Type B pancreatic cell (in vitro differentiated cells): ENCODE measurements around the gene CTNND2. TPM values are rescaled to one million over a fixed set of nuclear protein-coding genes. Genes with fewer than 3 reads are reported as not detected.

ENCODE experiments used
- DNase-seq: peaks from one replicate; pipeline ENCODE4 v3.0.0; 2021; ENCODE audit warnings: mixed read lengths; ENCODE audit not compliant: unreplicated experiment; ENCODE audit errors: extremely low spot score
- H3K27ac Mint-ChIP-seq: 2 replicates; pipeline ENCODE4 v1.8.0; 2021; ENCODE audit warnings: mild to moderate bottlenecking, mixed read lengths
- H3K27me3 Mint-ChIP-seq: 2 replicates; pipeline ENCODE4 v1.8.0; 2021; ENCODE audit warnings: mixed read lengths
- H3K36me3 Mint-ChIP-seq: 2 replicates; pipeline ENCODE4 v1.8.0; 2021; ENCODE audit warnings: mixed read lengths
- H3K4me1 Mint-ChIP-seq: one replicate; pipeline ENCODE4 v1.8.0; 2021; ENCODE audit warnings: mixed read lengths; ENCODE audit not compliant: unreplicated experiment
- H3K4me3 Mint-ChIP-seq: 2 replicates; pipeline ENCODE4 v1.8.0; 2021; ENCODE audit warnings: mild to moderate bottlenecking, mixed read lengths
- H3K9me3 Mint-ChIP-seq: 2 replicates; pipeline ENCODE4 v1.8.0; 2021; ENCODE audit warnings: mixed read lengths
- CTCF ChIP-seq: fragments of 200-600 bp; sonication (generic); conservative IDR thresholded peaks from 2 replicates; pipeline ENCODE4 v1.5.0; 2021; ENCODE audit warnings: antibody characterized with exemption, mild to moderate bottlenecking
- total RNA-seq: library from RNA; stranded (reverse); gene quantifications from 2 replicates; pipeline ENCODE4 v1.2.1, GENCODE V29; 2021; ENCODE audit warnings: low replicate concordance

CTNND2 gene
- total RNA-seq, 1 donor from 2014 or later = 49.5 TPM

- no peaks in the 10 kb centered on the region for H3K4me1 Mint-ChIP-seq
- H3K4me3 Mint-ChIP-seq = no peak overlapping the region
- TF ChIP-seq CTCF = no peak
- no peak for DNase-seq
- no peaks in the 10 kb centered on the region for H3K27me3 Mint-ChIP-seq
- H3K27ac Mint-ChIP-seq = no peak overlapping the region
- peaks cover 5% of the 10 kb centered on the region for H3K9me3 Mint-ChIP-seq
- peaks cover 9% of the 10 kb centered on the region for H3K36me3 Mint-ChIP-seq
Observed at GRCh38 chr5:11023945-11024344, 880.3 kb downstream of the CTNND2 start.

- Mint-ChIP-seq H3K4me1 (peaks cover 5% of the 10 kb centered on the region), H3K27ac (no peak overlapping the region), H3K36me3 (peaks cover 4% of the 10 kb centered on the region), H3K27me3 (no peaks in the 10 kb centered on the region), H3K4me3 (no peak overlapping the region), H3K9me3 (no peaks in the 10 kb centered on the region)
- TF ChIP-seq CTCF = no peak
- no peak for DNase-seq
Observed at GRCh38 chr5:11013793-11014192, 890.5 kb downstream of the CTNND2 start.

- peaks cover 4% of the 10 kb centered on the region for H3K36me3 Mint-ChIP-seq
- H3K27me3 Mint-ChIP-seq = no peaks in the 10 kb centered on the region
- no peak for TF ChIP-seq CTCF
- DNase-seq = no peak
- H3K4me3 Mint-ChIP-seq = no peak overlapping the region
- no peak overlapping the region for H3K27ac Mint-ChIP-seq
- peaks cover 5% of the 10 kb centered on the region for H3K4me1 Mint-ChIP-seq
- H3K9me3 Mint-ChIP-seq = no peaks in the 10 kb centered on the region
Observed at GRCh38 chr5:11012295-11012694, 892.0 kb downstream of the CTNND2 start.

GRCh38 chr5:11010429-11011210 is 893.6 kb downstream of the CTNND2 start:
- Mint-ChIP-seq H3K4me3 (no peak overlapping the region), H3K4me1 (peaks cover 5% of the 10 kb centered on the region), H3K27ac (no peak overlapping the region), H3K36me3 (peaks cover 8% of the 10 kb centered on the region), H3K27me3 (no peaks in the 10 kb centered on the region), H3K9me3 (no peaks in the 10 kb centered on the region)
- DNase-seq = no peak
- TF ChIP-seq CTCF = no peak

GRCh38 chr5:11009576-11009975 is 894.7 kb downstream of the CTNND2 start:
- Mint-ChIP-seq H3K36me3 (peaks cover 4% of the 10 kb centered on the region), H3K27ac (no peak overlapping the region), H3K4me1 (peaks cover 9% of the 10 kb centered on the region), H3K4me3 (no peak overlapping the region), H3K27me3 (no peaks in the 10 kb centered on the region), H3K9me3 (no peaks in the 10 kb centered on the region)
- TF ChIP-seq CTCF = no peak
- no peak for DNase-seq
